Immature natural killer cell (primary cell): ENCODE results near the gene RNF214. TPM values are rescaled to one million over a fixed set of nuclear protein-coding genes. Genes with fewer than 3 reads are reported as not detected.
A peak's percentile ranks its signal among the peaks of the same experiment; 100 is the strongest.
"Not testable (repeated sequence)": the region's sequence is repeated elsewhere in the genome, so short reads cannot be mapped to it uniquely, and the experiment has no call there.

Experiments
- DNase-seq, 3 donors: peaks; one replicate each; pipeline ENCODE4 v3.0.0; 2022; ENCODE audit warnings: mixed read lengths in 1 of 3
- H3K27ac Mint-ChIP-seq, 6 donors: one replicate each; pipeline ENCODE4 v1.8.0; 2020; ENCODE audit warnings: mixed read lengths in 6 of 6, mild to moderate bottlenecking in 5 of 6, inconsistent platforms in 4 of 6, moderate library complexity in 3 of 6
- H3K27me3 Mint-ChIP-seq, 3 donors: one replicate each; pipeline ENCODE4 v1.8.0; 2020 to 2021; ENCODE audit warnings: low read depth in 3 of 3, mild to moderate bottlenecking in 3 of 3, mixed read lengths in 3 of 3, moderate library complexity in 3 of 3, inconsistent platforms in 1 of 3
- H3K36me3 Mint-ChIP-seq, 3 donors: one replicate each; pipeline ENCODE4 v1.8.0; 2020; ENCODE audit warnings: mixed read lengths in 3 of 3, inconsistent platforms in 2 of 3, mild to moderate bottlenecking in 2 of 3
- H3K4me1 Mint-ChIP-seq, 2 donors: one replicate each; pipeline ENCODE4 v1.8.0; 2020; ENCODE audit warnings: inconsistent platforms in 2 of 2, mild to moderate bottlenecking in 2 of 2, mixed read lengths in 2 of 2, moderate library complexity in 1 of 2
- H3K4me3 Mint-ChIP-seq, 5 donors: one replicate each; pipeline ENCODE4 v1.8.0; 2020; ENCODE audit warnings: mild to moderate bottlenecking in 5 of 5, mixed read lengths in 5 of 5, inconsistent platforms in 3 of 5, moderate library complexity in 3 of 5
- H3K9me3 Mint-ChIP-seq, 6 donors: one replicate each; pipeline ENCODE4 v1.8.0; 2020; ENCODE audit warnings: mild to moderate bottlenecking in 6 of 6, mixed read lengths in 6 of 6, inconsistent platforms in 4 of 6, moderate library complexity in 3 of 6
- polyA plus RNA-seq, 3 donors: library from polyadenylated mRNA; unstranded; fragments of 300-500 nt; fragmentation: Illumina TruSeq; gene quantifications; one replicate each; pipeline ENCODE4 v1.2.3, GENCODE V29; 2021

The RNF214 gene
- polyA plus RNA-seq, 3 donors from 2014 or later, result 5.3 to 9.8 (median 8.9) TPM

DNA sequence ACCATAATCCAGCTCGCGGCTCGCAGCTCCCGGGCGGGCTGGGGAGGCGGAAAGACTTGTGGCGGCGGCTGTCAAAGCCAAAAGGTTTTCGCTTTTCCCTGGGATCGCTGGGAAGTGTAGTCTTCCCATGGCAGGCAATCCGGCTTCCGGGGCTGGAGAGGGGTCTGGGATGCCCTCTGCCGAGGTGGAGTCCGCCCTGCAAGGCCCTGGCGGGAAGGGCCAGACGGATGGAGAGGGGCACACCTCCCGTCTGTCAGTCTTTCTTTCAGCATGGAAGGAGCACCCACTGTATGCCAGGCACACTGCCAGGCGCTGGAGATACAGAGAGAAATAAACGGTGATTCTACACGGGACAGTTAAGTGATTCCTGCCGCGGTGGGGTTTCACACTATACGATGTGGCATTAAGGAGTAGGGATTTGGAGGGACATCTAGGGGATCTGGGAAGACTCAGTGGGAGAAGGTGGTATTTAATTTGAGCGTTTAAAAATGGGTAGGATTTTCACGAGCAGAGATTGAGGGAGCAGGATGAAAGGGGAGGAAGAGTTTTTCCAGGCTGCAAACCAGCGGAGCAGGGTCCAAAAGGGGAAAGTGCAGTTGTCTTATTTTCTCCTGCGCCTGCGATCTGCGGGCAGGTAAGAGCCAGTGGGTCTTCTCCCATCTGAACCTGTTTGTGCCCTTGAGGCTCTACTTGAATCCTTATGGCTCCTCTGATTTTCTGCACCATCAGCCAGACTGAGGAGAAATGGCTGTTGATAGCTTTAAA, 83.9 kb downstream of the RNF214 start, which contains the start of gene BACE1:
Gene BACE1 (minus strand): TSS at position 60 of the 765 bp plus-strand sequence. CDS start 461 bp downstream, outside the sequence.
- no peaks in the 10 kb centered on the region for H3K9me3 Mint-ChIP-seq
- peaks cover 7 to 12% (median 11%) of the 10 kb centered on the region in 3 donors for H3K27me3 Mint-ChIP-seq
- peaks cover 8 to 13% of the 10 kb centered on the region in 2 donors for H3K4me1 Mint-ChIP-seq
- peak within 1 kb of the TSS; percentile 64 to 72 (median 66) for H3K4me3 Mint-ChIP-seq
- no peaks in the 10 kb centered on the region for H3K36me3 Mint-ChIP-seq
- DNase-seq, result no peak
- H3K27ac Mint-ChIP-seq, result peak within 1 kb of the TSS in 1 of 6 donors; percentile 4

DNA sequence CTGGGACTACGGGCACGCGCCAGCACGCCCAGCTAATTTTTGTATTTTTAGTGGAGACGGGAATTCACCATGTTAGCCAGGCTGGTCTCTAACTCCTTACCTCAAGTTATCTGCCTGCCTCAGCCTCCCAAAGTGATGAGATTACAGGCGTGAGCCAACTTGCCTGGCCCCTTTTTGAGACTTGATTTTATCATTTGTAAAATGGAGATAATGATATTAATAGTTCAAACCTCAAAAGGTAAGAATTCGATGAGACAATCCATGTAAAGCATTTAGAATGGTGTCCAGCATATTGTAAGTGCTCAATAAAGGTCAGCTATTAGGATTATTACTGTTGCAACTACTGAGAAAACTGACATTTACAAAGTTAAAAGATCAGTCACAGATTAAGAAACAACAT, 86.3 kb downstream of the RNF214 start:
- H3K9me3 Mint-ChIP-seq, result no peaks in the 10 kb centered on the region
- no peak for DNase-seq
- H3K4me1 Mint-ChIP-seq, result peaks cover 8 to 13% of the 10 kb centered on the region in 2 donors
- H3K36me3 Mint-ChIP-seq, result no peaks in the 10 kb centered on the region
- no peak overlapping the region for H3K27ac Mint-ChIP-seq
- H3K27me3 Mint-ChIP-seq, result peaks cover 0 to 11% (median 10%) of the 10 kb centered on the region in 3 donors
- H3K4me3 Mint-ChIP-seq, result no peak overlapping the region

DNA sequence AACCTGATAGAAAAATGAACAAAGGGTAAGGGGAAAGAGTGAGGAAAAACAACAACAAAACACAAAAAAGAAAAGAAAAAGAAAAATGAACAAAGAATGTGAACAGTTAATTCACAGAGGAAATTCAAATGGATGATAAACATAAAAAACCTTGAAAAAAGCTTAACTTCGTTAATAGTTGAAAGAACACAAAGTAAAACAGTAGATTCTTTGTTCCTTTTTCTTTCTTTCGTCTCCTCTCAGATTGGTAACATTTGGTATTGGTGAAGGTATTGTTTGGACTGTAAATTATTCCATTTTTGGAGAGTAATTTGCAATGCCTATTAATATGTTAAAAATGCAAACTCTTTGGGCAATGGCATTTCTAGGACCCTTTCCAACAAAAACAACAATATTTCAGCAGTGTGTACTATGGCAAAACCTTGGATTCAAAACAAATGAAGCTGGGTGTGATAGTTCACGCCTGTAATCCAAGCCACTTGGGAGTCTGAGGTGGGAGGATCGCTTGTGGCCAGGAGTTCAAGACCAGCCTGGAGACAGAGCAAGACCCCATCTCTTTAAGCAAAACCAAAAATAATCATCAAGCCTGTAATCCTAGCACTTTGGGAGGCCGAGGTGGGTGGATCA, 86.9 kb downstream of the RNF214 start:
- no peak for DNase-seq
- peaks cover 8 to 13% of the 10 kb centered on the region in 2 donors for H3K4me1 Mint-ChIP-seq
- no peaks in the 10 kb centered on the region for H3K36me3 Mint-ChIP-seq
- no peaks in the 10 kb centered on the region for H3K9me3 Mint-ChIP-seq
- H3K27me3 Mint-ChIP-seq, result peaks cover 0 to 11% (median 9%) of the 10 kb centered on the region in 3 donors
- H3K27ac Mint-ChIP-seq, result no peak overlapping the region
- H3K4me3 Mint-ChIP-seq, result no peak overlapping the region

DNA sequence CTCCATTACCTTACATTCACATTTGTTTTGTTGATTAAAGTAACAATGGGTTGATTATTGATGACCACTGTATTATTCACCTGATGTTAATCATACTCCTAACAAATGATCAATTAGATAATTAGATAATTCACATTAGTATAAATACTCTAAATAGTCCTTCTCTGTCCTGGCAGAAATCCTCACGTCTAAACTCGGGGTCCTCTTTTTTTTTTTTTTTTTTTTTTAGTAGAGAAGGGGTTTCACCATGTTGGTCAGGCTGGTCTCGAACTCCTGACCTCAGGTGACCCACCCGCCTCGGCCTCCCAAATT, 94.7 kb downstream of the RNF214 start:
- DNase-seq, result not testable (repeated sequence)
- H3K4me3 Mint-ChIP-seq, result peak overlapping the region in 1 of 5 donors; percentile 69

DNA sequence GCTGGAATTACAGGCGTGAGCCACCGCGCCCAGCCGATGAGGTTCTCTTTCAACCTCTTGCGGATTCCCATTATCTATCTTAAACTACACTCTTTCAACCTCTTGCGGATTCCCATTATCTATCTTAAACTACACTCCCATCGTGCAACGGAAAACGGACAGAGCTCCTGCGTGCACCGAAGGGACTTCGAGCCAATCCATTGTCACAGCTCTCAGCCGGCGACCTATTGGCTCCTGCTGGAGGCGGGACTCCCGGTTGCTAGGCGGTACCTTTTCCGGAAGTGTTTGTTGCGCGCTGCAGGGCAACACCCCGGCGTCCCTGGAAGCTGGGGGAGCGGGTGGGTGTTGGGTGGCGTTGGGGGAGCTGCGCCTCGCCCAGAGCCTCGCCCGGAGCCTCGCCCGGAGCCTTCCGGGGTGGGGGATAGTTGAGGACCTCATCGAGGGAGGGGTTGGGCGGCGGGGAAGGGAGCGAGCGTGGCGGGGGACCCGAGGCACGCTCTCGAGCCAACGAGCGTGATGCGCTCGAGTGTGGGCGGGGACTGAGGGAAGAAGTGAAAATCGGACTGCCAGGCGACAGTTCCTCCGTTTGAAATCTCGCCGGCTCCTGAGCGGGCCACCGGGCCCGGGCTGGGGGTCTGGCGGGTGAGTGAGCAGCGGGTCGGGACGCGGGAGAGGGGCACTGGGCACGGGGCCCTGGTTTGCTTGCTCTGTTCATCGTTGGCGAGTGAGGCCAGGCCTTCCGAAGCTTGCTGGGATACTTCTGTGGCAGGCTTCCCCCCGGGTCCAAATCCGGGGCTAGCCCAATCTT, 95.3 kb downstream of the RNF214 start, which contains the start of gene CEP164:
Gene CEP164 (plus strand): TSS at position 288 of the 808 bp plus-strand sequence. CDS start 10,733 bp downstream, outside the sequence.
- DNase-seq, result peak; percentile 91 to 93 (median 92)
- H3K36me3 Mint-ChIP-seq, result peaks cover 0 to 5% (median 0%) of the 10 kb centered on the region in 3 donors
- H3K27ac Mint-ChIP-seq, result peak within 1 kb of the TSS in 2 of 6 donors; percentile 38 to 70
- H3K4me3 Mint-ChIP-seq, result peak within 1 kb of the TSS in 2 of 5 donors; percentile 52 to 69
- H3K9me3 Mint-ChIP-seq, result no peaks in the 10 kb centered on the region
- H3K4me1 Mint-ChIP-seq, result peaks cover 2 to 10% of the 10 kb centered on the region in 2 donors
- no peaks in the 10 kb centered on the region for H3K27me3 Mint-ChIP-seq

More for the DNA sequence above, 94.7 kb downstream of the RNF214 start:
- peak overlapping the region in 1 of 6 donors; percentile 70 for H3K27ac Mint-ChIP-seq
- H3K27me3 Mint-ChIP-seq, H3K9me3 Mint-ChIP-seq, H3K36me3 Mint-ChIP-seq, H3K4me1 Mint-ChIP-seq: not testable (repeated sequence)

DNA sequence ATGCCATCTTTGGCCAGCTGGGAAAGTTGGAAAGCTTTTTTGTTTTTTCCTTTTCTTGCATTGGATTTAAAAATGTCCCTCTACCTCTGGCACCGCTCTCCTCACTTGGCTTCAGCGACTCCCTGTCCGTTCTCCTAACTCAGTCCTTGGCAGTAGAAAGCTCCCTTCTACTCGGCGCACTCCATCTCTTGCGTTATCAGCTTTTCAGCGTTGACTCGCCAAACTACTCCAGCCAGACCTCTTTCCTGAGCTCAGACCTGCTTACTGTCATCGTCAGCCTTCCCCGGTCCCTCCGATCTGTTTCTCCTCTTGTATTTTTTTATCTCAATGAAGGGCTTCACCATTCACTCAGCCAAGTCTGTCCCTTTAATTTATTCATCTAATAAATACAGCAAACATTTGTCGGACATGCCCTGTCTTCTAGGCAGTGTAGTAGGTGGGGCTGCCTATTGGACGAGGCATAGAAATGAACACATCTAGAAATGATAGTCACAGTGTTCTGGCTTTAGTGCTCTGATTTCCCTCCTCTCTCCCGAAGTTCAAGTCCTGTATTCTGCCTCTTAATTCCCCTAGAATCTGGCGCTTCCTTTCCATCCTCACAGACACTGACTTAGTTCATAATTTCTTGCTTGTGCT, 96.0 kb downstream of the RNF214 start:
- Mint-ChIP-seq H3K27me3 (no peaks in the 10 kb centered on the region), H3K9me3 (no peaks in the 10 kb centered on the region), H3K36me3 (peaks cover 0 to 5% (median 0%) of the 10 kb centered on the region in 3 donors), H3K4me1 (peaks cover 2 to 10% of the 10 kb centered on the region in 2 donors), H3K4me3 (no peak overlapping the region), H3K27ac (no peak overlapping the region)
- DNase-seq, result no peak

DNA sequence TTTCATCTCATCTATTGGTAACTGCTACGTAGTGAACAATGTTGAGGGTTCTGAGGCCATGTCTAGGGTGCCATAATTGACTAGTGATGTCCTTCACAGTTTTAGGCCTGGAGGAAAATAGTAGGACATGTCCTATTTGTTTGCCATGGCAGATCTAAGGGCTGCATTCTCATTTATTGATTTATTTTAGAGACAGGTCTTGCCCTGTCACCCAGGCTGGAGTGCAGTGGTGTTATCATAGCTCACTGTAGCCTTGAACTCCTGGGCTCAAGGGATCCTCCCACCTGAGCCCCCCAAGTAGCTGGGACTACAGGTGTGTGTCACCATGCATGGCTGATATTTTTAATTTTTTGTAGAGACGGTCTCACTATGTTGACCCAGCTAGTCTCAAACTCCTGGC, 100.4 kb downstream of the RNF214 start:
- Mint-ChIP-seq H3K4me1 (peaks cover 2 to 6% of the 10 kb centered on the region in 2 donors), H3K27me3 (no peaks in the 10 kb centered on the region), H3K36me3 (peaks cover 4 to 16% (median 5%) of the 10 kb centered on the region in 3 donors), H3K9me3 (no peaks in the 10 kb centered on the region), H3K4me3 (no peak overlapping the region), H3K27ac (peak overlapping the region in 1 of 6 donors; percentile 5)
- DNase-seq, result no peak

DNA sequence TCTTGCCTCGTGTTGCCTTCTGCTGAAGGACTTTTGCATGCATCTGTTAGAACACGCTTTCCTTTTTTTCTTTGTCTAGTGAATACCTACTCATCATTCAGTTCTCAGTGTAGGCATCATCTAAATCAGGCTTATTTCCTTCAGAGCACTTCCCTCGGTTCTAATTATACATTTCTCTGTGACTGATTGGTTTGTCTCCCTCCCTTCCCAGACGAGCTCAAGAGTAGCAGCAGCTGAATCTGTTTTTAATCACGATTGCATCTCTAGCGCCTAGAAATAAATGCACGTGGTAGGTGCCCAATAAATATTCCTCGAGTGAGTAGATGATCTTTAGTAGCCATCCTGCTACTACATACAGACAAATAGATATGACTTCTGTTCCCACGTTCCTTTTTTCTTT, 101.4 kb downstream of the RNF214 start:
- Mint-ChIP-seq H3K4me3 (no peak overlapping the region), H3K27ac (no peak overlapping the region)

DNA sequence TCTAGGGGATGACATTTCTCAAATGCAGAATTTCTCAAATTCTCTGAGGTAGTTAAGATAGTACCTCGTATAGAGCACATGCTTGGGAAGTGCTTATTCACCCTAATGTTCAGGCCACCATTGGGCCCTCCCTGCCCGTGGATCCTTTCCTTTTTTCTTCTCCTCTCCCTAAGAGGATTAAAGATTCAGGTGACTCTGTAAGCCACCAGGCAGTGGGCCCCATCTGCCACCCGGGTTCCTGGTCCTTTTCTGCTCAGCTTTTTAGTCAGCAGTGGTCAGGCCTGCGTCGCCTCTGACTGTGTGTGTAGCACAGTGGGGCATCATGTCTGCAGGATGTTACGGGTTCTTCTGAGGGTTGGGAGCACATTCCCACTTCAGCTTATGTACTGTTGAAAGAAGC, 102.4 kb downstream of the RNF214 start:
- Mint-ChIP-seq H3K27ac (no peak overlapping the region), H3K4me3 (no peak overlapping the region), H3K4me1 (peaks cover 2 to 3% of the 10 kb centered on the region in 2 donors), H3K9me3 (no peaks in the 10 kb centered on the region), H3K27me3 (no peaks in the 10 kb centered on the region), H3K36me3 (peaks cover 14 to 26% (median 14%) of the 10 kb centered on the region in 3 donors)
- DNase-seq, result no peak

More for the DNA sequence above, 101.4 kb downstream of the RNF214 start:
- Mint-ChIP-seq H3K27me3 (no peaks in the 10 kb centered on the region), H3K36me3 (peaks cover 11 to 20% (median 11%) of the 10 kb centered on the region in 3 donors), H3K9me3 (no peaks in the 10 kb centered on the region), H3K4me1 (peaks cover 2 to 6% of the 10 kb centered on the region in 2 donors)
- no peak for DNase-seq

DNA sequence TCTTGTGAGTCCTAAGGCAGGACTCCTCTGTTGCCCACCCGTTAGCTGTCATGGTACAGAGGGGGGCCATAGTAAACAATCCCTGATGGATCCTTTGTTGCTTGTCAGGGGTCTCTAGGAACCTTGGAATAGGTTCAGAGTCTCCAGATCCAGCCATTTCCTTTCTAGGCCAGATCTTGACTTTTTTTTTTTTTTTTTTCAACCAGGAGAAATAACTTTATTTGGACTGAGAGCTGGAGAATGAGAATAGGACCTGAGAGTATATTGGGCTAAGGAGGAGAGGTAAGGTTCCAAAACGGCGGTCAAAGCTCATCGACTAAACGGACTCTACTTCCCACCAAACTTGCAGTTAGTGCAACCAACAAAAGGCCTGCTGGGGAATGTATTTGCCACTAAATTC, 102.9 kb downstream of the RNF214 start:
- no peak for DNase-seq
- H3K27ac Mint-ChIP-seq, result no peak overlapping the region
- peaks cover 0 to 2% (median 0%) of the 10 kb centered on the region in 3 donors for H3K27me3 Mint-ChIP-seq
- H3K9me3 Mint-ChIP-seq, result no peaks in the 10 kb centered on the region
- peaks cover 14 to 31% (median 14%) of the 10 kb centered on the region in 3 donors for H3K36me3 Mint-ChIP-seq
- no peak overlapping the region for H3K4me3 Mint-ChIP-seq
- H3K4me1 Mint-ChIP-seq, result peaks cover 0 to 2% of the 10 kb centered on the region in 2 donors

Other genes starting within 250 kb of the RNF214 start
- 10 to 100 TPM in 2 of 3 donors, 1 to 10 TPM in 1; 3.7 to 26.2 (median 16.5) TPM for gene SIK3, start 134.2 kb upstream of the RNF214 start, polyA plus RNA-seq
- gene PAFAH1B2, start 88.4 kb upstream of the RNF214 start, polyA plus RNA-seq, result 10 to 100 TPM; 16.0 to 23.7 (median 17.5) TPM
- gene SIDT2, start 53.9 kb upstream of the RNF214 start, polyA plus RNA-seq, result 1 to 10 TPM; 1.6 to 4.7 (median 1.7) TPM
- under 1 TPM; 0.08 to 0.40 (median 0.09) TPM for gene TAGLN, start 33.3 kb upstream of the RNF214 start, polyA plus RNA-seq
- 10 to 100 TPM; 32.8 to 96.3 (median 38.8) TPM for gene PCSK7, start 598 bp upstream of the RNF214 start, polyA plus RNA-seq
- under 1 TPM in 1 of 3 donors, not detected in 2; 0.67 TPM for gene BACE1-AS, start 58.7 kb downstream of the RNF214 start, polyA plus RNA-seq
- gene BACE1, start 83.6 kb downstream of the RNF214 start, polyA plus RNA-seq, result 1 to 10 TPM in 1 of 3 donors, under 1 TPM in 1, not detected in 1; 0.04 to 1.0 TPM
- gene CEP164, start 95.2 kb downstream of the RNF214 start, polyA plus RNA-seq, result 10 to 100 TPM in 2 of 3 donors, 1 to 10 TPM in 1; 5.6 to 20.5 (median 11.8) TPM